Keratinocyte (primary cell): ENCODE measurements around the gene PLA2G2D.

Experiments
- EZH2 ChIP-seq: IDR thresholded peaks from one replicate; pipeline ENCODE4 v1.6.1; 2012; ENCODE audit warnings: inconsistent platforms, mild to moderate bottlenecking, low read length, moderate library complexity
- TF ChIP-seq, protein P1 (sequence below), 3 experiments: IDR thresholded peaks in 1 of 3; conservative IDR thresholded peaks in 1 of 3; optimal IDR thresholded peaks in 1 of 3; 2 replicates in 2 of 3; 3 replicates in 1 of 3; pipeline versions ENCODE3 to v1.5.1; 2011; ENCODE audit warnings: low read length in 3 of 3, mild to moderate bottlenecking in 3 of 3, moderate library complexity in 2 of 3, control low read depth in 1 of 3, inconsistent platforms in 1 of 3; ENCODE audit not compliant: insufficient read depth in 2 of 3; ENCODE audit errors: extremely low read depth in 1 of 3

DNA sequence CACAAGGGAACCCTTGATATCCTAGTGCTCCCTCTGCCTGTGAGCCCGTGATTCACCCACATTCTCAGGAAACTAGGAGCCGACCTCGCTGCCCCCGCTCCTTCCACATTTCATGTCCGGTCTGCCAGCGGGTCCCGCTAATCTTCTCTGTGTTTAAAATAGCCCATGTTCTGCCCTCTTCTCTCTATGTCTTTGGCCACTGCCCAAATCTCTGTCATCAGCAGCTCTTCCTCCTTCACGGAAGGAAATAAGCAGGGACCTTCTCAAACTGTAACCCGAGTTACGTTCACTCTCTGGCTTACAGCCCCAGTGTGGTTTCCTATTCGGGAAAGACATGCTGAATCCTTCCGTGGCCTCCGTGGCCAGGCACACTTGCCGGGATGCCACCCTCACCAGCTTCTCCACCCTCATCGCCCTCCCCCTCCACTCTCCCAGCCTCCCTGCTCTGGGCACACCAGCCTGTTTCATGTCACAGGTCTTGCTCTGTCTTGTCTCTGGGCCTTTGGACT is 45.4 kb upstream of the PLA2G2D start:
- TF ChIP-seq, protein P1, sequence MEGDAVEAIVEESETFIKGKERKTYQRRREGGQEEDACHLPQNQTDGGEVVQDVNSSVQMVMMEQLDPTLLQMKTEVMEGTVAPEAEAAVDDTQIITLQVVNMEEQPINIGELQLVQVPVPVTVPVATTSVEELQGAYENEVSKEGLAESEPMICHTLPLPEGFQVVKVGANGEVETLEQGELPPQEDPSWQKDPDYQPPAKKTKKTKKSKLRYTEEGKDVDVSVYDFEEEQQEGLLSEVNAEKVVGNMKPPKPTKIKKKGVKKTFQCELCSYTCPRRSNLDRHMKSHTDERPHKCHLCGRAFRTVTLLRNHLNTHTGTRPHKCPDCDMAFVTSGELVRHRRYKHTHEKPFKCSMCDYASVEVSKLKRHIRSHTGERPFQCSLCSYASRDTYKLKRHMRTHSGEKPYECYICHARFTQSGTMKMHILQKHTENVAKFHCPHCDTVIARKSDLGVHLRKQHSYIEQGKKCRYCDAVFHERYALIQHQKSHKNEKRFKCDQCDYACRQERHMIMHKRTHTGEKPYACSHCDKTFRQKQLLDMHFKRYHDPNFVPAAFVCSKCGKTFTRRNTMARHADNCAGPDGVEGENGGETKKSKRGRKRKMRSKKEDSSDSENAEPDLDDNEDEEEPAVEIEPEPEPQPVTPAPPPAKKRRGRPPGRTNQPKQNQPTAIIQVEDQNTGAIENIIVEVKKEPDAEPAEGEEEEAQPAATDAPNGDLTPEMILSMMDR (optimal IDR thresholded peaks at IDR 0.05 in 1 of 3, IDR thresholded peaks at IDR 0.05 in 1 of 3, conservative IDR thresholded peaks at IDR 0.05 in 1 of 3; ENCODE audit: extremely low read depth in 1 of 3, insufficient read depth in 2 of 3, low read length in 3 of 3) = no peak
- no peak for TF ChIP-seq EZH2
